Middle frontal gyrus (tissue), 1 donor: Measurements from ENCODE around the gene MYL7.
"Not testable (repeated sequence)": the region's sequence is repeated elsewhere in the genome, so short reads cannot be mapped to it uniquely, and the experiment has no call there.

ENCODE experiments used
- DNase-seq: peaks from one replicate; pipeline ENCODE4 v3.0.0-alpha.2; 2015; ENCODE audit warnings: low spot score; ENCODE audit errors: extremely low spot score

Gene MYL7

GRCh38 chr7:44172352-44172751 lies 31.2 kb upstream of the MYL7 start:
- DNase-seq = no peak

GRCh38 chr7:44171901-44172300 lies 30.8 kb upstream of the MYL7 start:
- not testable (repeated sequence) for DNase-seq

- no peak for DNase-seq
Observed at GRCh38 chr7:44167920-44168319, 26.8 kb upstream of the MYL7 start.

GRCh38 chr7:44163591-44163990 lies 22.5 kb upstream of the MYL7 start:
- no peak for DNase-seq

GRCh38 chr7:44162785-44163395 lies 21.8 kb upstream of the MYL7 start:
- DNase-seq = no peak

- DNase-seq = no peak
Observed at GRCh38 chr7:44162179-44162578, 21.0 kb upstream of the MYL7 start.

- DNase-seq = no peak
Observed at GRCh38 chr7:44161371-44161770, 20.2 kb upstream of the MYL7 start.

- no peak for DNase-seq
Observed at GRCh38 chr7:44159824-44160630, 18.9 kb upstream of the MYL7 start.

- DNase-seq = no peak
Observed at GRCh38 chr7:44158873-44159631, 17.9 kb upstream of the MYL7 start.

- no peak for DNase-seq
Observed at GRCh38 chr7:44158096-44158872, 17.2 kb upstream of the MYL7 start.

GRCh38 chr7:44157116-44158080 lies 16.3 kb upstream of the MYL7 start:
- DNase-seq = no peak

GRCh38 chr7:44156453-44157010 lies 15.4 kb upstream of the MYL7 start:
- no peak for DNase-seq

GRCh38 chr7:44155191-44156185 lies 14.4 kb upstream of the MYL7 start:
- no peak for DNase-seq

- DNase-seq = no peak
Observed at GRCh38 chr7:44154703-44155102, 13.6 kb upstream of the MYL7 start.

- DNase-seq = no peak
Observed at GRCh38 chr7:44153948-44154335, 12.8 kb upstream of the MYL7 start.

GRCh38 chr7:44152971-44153947 lies 12.1 kb upstream of the MYL7 start:
- DNase-seq = no peak

GRCh38 chr7:44151956-44152355 lies 10.8 kb upstream of the MYL7 start:
- DNase-seq = no peak
